Measurements from ENCODE around the gene GPR63.

Gene GPR63

GRCh38 chr6:96856856-96857255 lies 19.6 kb upstream of the GPR63 start:
- H3K27ac ChIP-seq (ENCODE audit: low read length) = no peak overlapping the region
- H3K4me3 ChIP-seq (ENCODE audit: low read depth in 1 of 2, low read length in 2 of 2) = no peak overlapping the region
- no peaks in the 10 kb centered on the region for H3K27me3 ChIP-seq (ENCODE audit: low read depth, low read length)
- H3K4me1 ChIP-seq (ENCODE audit: control insufficient read depth in 1 of 2, insufficient read depth in 2 of 2, low read length in 2 of 2) = no peaks in the 10 kb centered on the region
- H3K36me3 ChIP-seq (ENCODE audit: control insufficient read depth in 1 of 2, insufficient read depth in 2 of 2, low read length in 2 of 2) = no peaks in the 10 kb centered on the region
- H3K9me3 ChIP-seq (ENCODE audit: control insufficient read depth in 1 of 2, low read length in 2 of 2) = no peaks in the 10 kb centered on the region

- Histone ChIP-seq H3K27me3 (ENCODE audit: low read depth, low read length) (no peaks in the 10 kb centered on the region), H3K4me3 (ENCODE audit: low read depth in 1 of 2, low read length in 2 of 2) (no peak overlapping the region), H3K9me3 (ENCODE audit: control insufficient read depth in 1 of 2, low read length in 2 of 2) (no peaks in the 10 kb centered on the region), H3K27ac (ENCODE audit: low read length) (no peak overlapping the region), H3K4me1 (ENCODE audit: control insufficient read depth in 1 of 2, insufficient read depth in 2 of 2, low read length in 2 of 2) (no peaks in the 10 kb centered on the region), H3K36me3 (ENCODE audit: control insufficient read depth in 1 of 2, insufficient read depth in 2 of 2, low read length in 2 of 2) (no peaks in the 10 kb centered on the region)
Measured at GRCh38 chr6:96853083-96853482, 15.8 kb upstream of the GPR63 start.

- Histone ChIP-seq H3K27ac (ENCODE audit: low read length) (no peak overlapping the region), H3K9me3 (ENCODE audit: control insufficient read depth in 1 of 2, low read length in 2 of 2) (no peaks in the 10 kb centered on the region), H3K4me1 (ENCODE audit: control insufficient read depth in 1 of 2, insufficient read depth in 2 of 2, low read length in 2 of 2) (no peaks in the 10 kb centered on the region), H3K36me3 (ENCODE audit: control insufficient read depth in 1 of 2, insufficient read depth in 2 of 2, low read length in 2 of 2) (no peaks in the 10 kb centered on the region), H3K4me3 (ENCODE audit: low read depth in 1 of 2, low read length in 2 of 2) (no peak overlapping the region), H3K27me3 (ENCODE audit: low read depth, low read length) (no peaks in the 10 kb centered on the region)
Measured at GRCh38 chr6:96852605-96853004, 15.3 kb upstream of the GPR63 start.

- Histone ChIP-seq H3K27ac (ENCODE audit: low read length) (no peak overlapping the region), H3K9me3 (ENCODE audit: control insufficient read depth in 1 of 2, low read length in 2 of 2) (peaks cover 0 to 5% of the 10 kb centered on the region in 2 donors)
Measured at GRCh38 chr6:96851858-96852257, 14.6 kb upstream of the GPR63 start.

GRCh38 chr6:96849615-96850014 lies 12.3 kb upstream of the GPR63 start:
- Histone ChIP-seq H3K27me3 (ENCODE audit: low read depth, low read length) (no peaks in the 10 kb centered on the region), H3K27ac (ENCODE audit: low read length) (no peak overlapping the region), H3K9me3 (ENCODE audit: control insufficient read depth in 1 of 2, low read length in 2 of 2) (peaks cover 0 to 19% of the 10 kb centered on the region in 2 donors), H3K4me3 (ENCODE audit: low read depth in 1 of 2, low read length in 2 of 2) (no peak overlapping the region), H3K36me3 (ENCODE audit: control insufficient read depth in 1 of 2, insufficient read depth in 2 of 2, low read length in 2 of 2) (no peaks in the 10 kb centered on the region), H3K4me1 (ENCODE audit: control insufficient read depth in 1 of 2, insufficient read depth in 2 of 2, low read length in 2 of 2) (no peaks in the 10 kb centered on the region)

More at GRCh38 chr6:96851858-96852257, 14.6 kb upstream of the GPR63 start:
- H3K4me1 ChIP-seq (ENCODE audit: control insufficient read depth in 1 of 2, insufficient read depth in 2 of 2, low read length in 2 of 2) = no peaks in the 10 kb centered on the region
- no peak overlapping the region for H3K4me3 ChIP-seq (ENCODE audit: low read depth in 1 of 2, low read length in 2 of 2)
- H3K27me3 ChIP-seq (ENCODE audit: low read depth, low read length) = no peaks in the 10 kb centered on the region
- no peaks in the 10 kb centered on the region for H3K36me3 ChIP-seq (ENCODE audit: control insufficient read depth in 1 of 2, insufficient read depth in 2 of 2, low read length in 2 of 2)

GRCh38 chr6:96844530-96844929 lies 7.3 kb upstream of the GPR63 start:
- no peaks in the 10 kb centered on the region for H3K27me3 ChIP-seq (ENCODE audit: low read depth, low read length)
- H3K9me3 ChIP-seq (ENCODE audit: control insufficient read depth in 1 of 2, low read length in 2 of 2) = peaks cover 0 to 19% of the 10 kb centered on the region in 2 donors
- no peaks in the 10 kb centered on the region for H3K36me3 ChIP-seq (ENCODE audit: control insufficient read depth in 1 of 2, insufficient read depth in 2 of 2, low read length in 2 of 2)
- H3K4me3 ChIP-seq (ENCODE audit: low read depth in 1 of 2, low read length in 2 of 2) = no peak overlapping the region
- no peaks in the 10 kb centered on the region for H3K4me1 ChIP-seq (ENCODE audit: control insufficient read depth in 1 of 2, insufficient read depth in 2 of 2, low read length in 2 of 2)
- H3K27ac ChIP-seq (ENCODE audit: low read length) = no peak overlapping the region

- no peak overlapping the region for H3K4me3 ChIP-seq (ENCODE audit: low read depth in 1 of 2, low read length in 2 of 2)
Measured at GRCh38 chr6:96841345-96841744, 4.1 kb upstream of the GPR63 start.

GRCh38 chr6:96836631-96837080 lies 621 bp downstream of the GPR63 start:
- Histone ChIP-seq H3K27me3 (ENCODE audit: low read depth, low read length) (no peaks in the 10 kb centered on the region), H3K9me3 (ENCODE audit: control insufficient read depth in 1 of 2, low read length in 2 of 2) (no peaks in the 10 kb centered on the region), H3K36me3 (ENCODE audit: control insufficient read depth in 1 of 2, insufficient read depth in 2 of 2, low read length in 2 of 2) (no peaks in the 10 kb centered on the region), H3K4me3 (ENCODE audit: low read depth in 1 of 2, low read length in 2 of 2) (peak overlapping the region; percentile 77 to 99), H3K27ac (ENCODE audit: low read length) (no peak overlapping the region), H3K4me1 (ENCODE audit: control insufficient read depth in 1 of 2, insufficient read depth in 2 of 2, low read length in 2 of 2) (peaks cover 5 to 11% of the 10 kb centered on the region in 2 donors)

More at GRCh38 chr6:96841345-96841744, 4.1 kb upstream of the GPR63 start:
- Histone ChIP-seq H3K36me3 (ENCODE audit: control insufficient read depth in 1 of 2, insufficient read depth in 2 of 2, low read length in 2 of 2) (no peaks in the 10 kb centered on the region), H3K4me1 (ENCODE audit: control insufficient read depth in 1 of 2, insufficient read depth in 2 of 2, low read length in 2 of 2) (peaks cover 0 to 4% of the 10 kb centered on the region in 2 donors), H3K27me3 (ENCODE audit: low read depth, low read length) (no peaks in the 10 kb centered on the region), H3K27ac (ENCODE audit: low read length) (no peak overlapping the region), H3K9me3 (ENCODE audit: control insufficient read depth in 1 of 2, low read length in 2 of 2) (peaks cover 0 to 12% of the 10 kb centered on the region in 2 donors)

- H3K9me3 ChIP-seq (ENCODE audit: control insufficient read depth in 1 of 2, low read length in 2 of 2) = no peaks in the 10 kb centered on the region
- H3K27me3 ChIP-seq (ENCODE audit: low read depth, low read length) = no peaks in the 10 kb centered on the region
- H3K4me3 ChIP-seq (ENCODE audit: low read depth in 1 of 2, low read length in 2 of 2) = no peak overlapping the region
- peaks cover 5 to 11% of the 10 kb centered on the region in 2 donors for H3K4me1 ChIP-seq (ENCODE audit: control insufficient read depth in 1 of 2, insufficient read depth in 2 of 2, low read length in 2 of 2)
- H3K36me3 ChIP-seq (ENCODE audit: control insufficient read depth in 1 of 2, insufficient read depth in 2 of 2, low read length in 2 of 2) = no peaks in the 10 kb centered on the region
- H3K27ac ChIP-seq (ENCODE audit: low read length) = no peak overlapping the region
Measured at GRCh38 chr6:96834070-96834469, 3.2 kb downstream of the GPR63 start.

GRCh38 chr6:96832780-96833179 lies 4.5 kb downstream of the GPR63 start:
- Histone ChIP-seq H3K4me3 (ENCODE audit: low read depth in 1 of 2, low read length in 2 of 2) (no peak overlapping the region), H3K9me3 (ENCODE audit: control insufficient read depth in 1 of 2, low read length in 2 of 2) (no peaks in the 10 kb centered on the region), H3K27me3 (ENCODE audit: low read depth, low read length) (no peaks in the 10 kb centered on the region), H3K4me1 (ENCODE audit: control insufficient read depth in 1 of 2, insufficient read depth in 2 of 2, low read length in 2 of 2) (peaks cover 5 to 8% of the 10 kb centered on the region in 2 donors), H3K27ac (ENCODE audit: low read length) (no peak overlapping the region), H3K36me3 (ENCODE audit: control insufficient read depth in 1 of 2, insufficient read depth in 2 of 2, low read length in 2 of 2) (no peaks in the 10 kb centered on the region)

- Histone ChIP-seq H3K4me1 (ENCODE audit: control insufficient read depth in 1 of 2, insufficient read depth in 2 of 2, low read length in 2 of 2) (no peaks in the 10 kb centered on the region), H3K9me3 (ENCODE audit: control insufficient read depth in 1 of 2, low read length in 2 of 2) (no peaks in the 10 kb centered on the region), H3K4me3 (ENCODE audit: low read depth in 1 of 2, low read length in 2 of 2) (no peak overlapping the region), H3K36me3 (ENCODE audit: control insufficient read depth in 1 of 2, insufficient read depth in 2 of 2, low read length in 2 of 2) (no peaks in the 10 kb centered on the region), H3K27ac (ENCODE audit: low read length) (no peak overlapping the region), H3K27me3 (ENCODE audit: low read depth, low read length) (no peaks in the 10 kb centered on the region)
Measured at GRCh38 chr6:96826865-96827264, 10.4 kb downstream of the GPR63 start.

GRCh38 chr6:96823743-96824142 lies 13.5 kb downstream of the GPR63 start:
- H3K27me3 ChIP-seq (ENCODE audit: low read depth, low read length) = no peaks in the 10 kb centered on the region
- no peaks in the 10 kb centered on the region for H3K4me1 ChIP-seq (ENCODE audit: control insufficient read depth in 1 of 2, insufficient read depth in 2 of 2, low read length in 2 of 2)
- no peak overlapping the region for H3K27ac ChIP-seq (ENCODE audit: low read length)
- H3K4me3 ChIP-seq (ENCODE audit: low read depth in 1 of 2, low read length in 2 of 2) = no peak overlapping the region
- H3K9me3 ChIP-seq (ENCODE audit: control insufficient read depth in 1 of 2, low read length in 2 of 2) = no peaks in the 10 kb centered on the region
- no peaks in the 10 kb centered on the region for H3K36me3 ChIP-seq (ENCODE audit: control insufficient read depth in 1 of 2, insufficient read depth in 2 of 2, low read length in 2 of 2)
